IMR-90 (cell line): ENCODE data around the gene FAM83C. TPM values are rescaled to one million over a fixed set of nuclear protein-coding genes. Genes with fewer than 3 reads are reported as not detected.
A peak's percentile ranks its signal among the peaks of the same experiment; 100 is the strongest.

Experiments
- ATAC-seq: fragments of 200-7000 bp; cut with Tn5 transposase; 2 replicates; pipeline ENCODE4 v1.9.1; 2020; ENCODE audit warnings: low read depth, mild to moderate bottlenecking, moderate library complexity
- BruUV-seq: library from RNA; stranded (reverse); fragments of 400-500 nt; replicated peaks from 2 replicates; lab custom pipeline; 2021; lab: Mats Ljungman, UMichigan
- CTCF ChIA-PET: fragments of 300-600 bp; formaldehyde crosslinking; extraction: SDS; loops from one replicate; lab custom pipeline; 2021; ENCODE audit warnings: antibody characterized with exemption; lab: Yijun Ruan, JAX
- POLR2A ChIA-PET: fragments of 300-600 bp; sonication (Branson Sonifier 250); formaldehyde crosslinking; loops from one replicate; lab custom pipeline; 2022; ENCODE audit warnings: antibody characterized with exemption; ENCODE audit not compliant: unreplicated experiment; lab: Charles Lee
- DNase-seq: peaks from one replicate; pipeline ENCODE4 v3.0.0; 2013
- H2AFZ ChIP-seq: replicated peaks from 2 replicates; pipeline ENCODE3; 2013; ENCODE audit warnings: low read length, mild to moderate bottlenecking; ENCODE audit not compliant: poor library complexity
- H2AK5ac ChIP-seq: 2 replicates; pipeline ENCODE4 v1.6.1; 2013; ENCODE audit warnings: low read depth, low read length, inconsistent platforms
- H2AK9ac ChIP-seq: replicated peaks from 2 replicates; pipeline ENCODE3; 2013; ENCODE audit warnings: mild to moderate bottlenecking, low read depth, low read length, moderate library complexity; ENCODE audit not compliant: poor library complexity
- H2BK120ac ChIP-seq: 2 replicates; pipeline ENCODE4 v1.6.1; 2013; ENCODE audit warnings: low read depth, low read length, inconsistent platforms
- H2BK15ac ChIP-seq: 3 replicates; pipeline ENCODE4 v1.6.1; 2013; ENCODE audit warnings: low read depth, low read length, inconsistent platforms
- H2BK20ac ChIP-seq: 2 replicates; pipeline ENCODE4 v1.6.1; 2013; ENCODE audit warnings: low read depth, mild to moderate bottlenecking, inconsistent platforms, low read length, moderate library complexity
- H2BK5ac ChIP-seq: 2 replicates; pipeline ENCODE4 v1.6.1; 2013; ENCODE audit warnings: mild to moderate bottlenecking, low read depth, low read length, inconsistent platforms; ENCODE audit not compliant: poor library complexity, severe bottlenecking
- H3K14ac ChIP-seq: replicated peaks from 2 replicates; pipeline ENCODE4 v1.6.1; 2013; ENCODE audit warnings: low read depth, low read length, inconsistent platforms
- H3K18ac ChIP-seq: 2 replicates; pipeline ENCODE4 v1.6.1; 2013; ENCODE audit warnings: low read depth, low read length, control low read depth
- H3K23ac ChIP-seq: 2 replicates; pipeline ENCODE4 v1.6.1; 2013; ENCODE audit warnings: low read depth, low read length, inconsistent platforms
- H3K27ac ChIP-seq: 2 replicates; pipeline ENCODE4 v1.5.1; 2013; ENCODE audit warnings: mild to moderate bottlenecking, control low read depth, low read length; ENCODE audit not compliant: insufficient read depth
- H3K27me3 ChIP-seq: 2 replicates; pipeline ENCODE4 v1.6.1; 2013; ENCODE audit warnings: low read length; ENCODE audit not compliant: control insufficient read depth, insufficient read depth
- H3K36me3 ChIP-seq: 2 replicates; pipeline ENCODE4 v1.6.1; 2013; ENCODE audit warnings: low read length, mixed read lengths; ENCODE audit not compliant: control insufficient read depth, insufficient read depth
- H3K4ac ChIP-seq: 2 replicates; pipeline ENCODE4 v1.6.1; 2013; ENCODE audit warnings: low read depth, low read length, inconsistent platforms
- H3K4me1 ChIP-seq: 2 replicates; pipeline ENCODE4 v1.6.1; 2013; ENCODE audit warnings: low read length, mixed read lengths; ENCODE audit not compliant: control insufficient read depth, insufficient read depth
- H3K4me2 ChIP-seq: 2 replicates; pipeline ENCODE4 v1.6.1; 2013; ENCODE audit warnings: low read depth, mild to moderate bottlenecking, control low read depth, low read length, moderate library complexity
- H3K4me3 ChIP-seq: 2 replicates; pipeline ENCODE4 v1.5.1; 2013; ENCODE audit warnings: low read depth, mild to moderate bottlenecking, control low read depth, low read length, moderate library complexity; ENCODE audit not compliant: insufficient read depth
- H3K56ac ChIP-seq: 2 replicates; pipeline ENCODE4 v1.6.1; 2013; ENCODE audit warnings: low read length, inconsistent platforms; ENCODE audit not compliant: insufficient read depth; ENCODE audit errors: extremely low read depth
- H3K79me1 ChIP-seq, 2 experiments: 2 replicates each; pipeline ENCODE4 v1.6.1; 2013; ENCODE audit warnings: low read length in 2 of 2, inconsistent platforms in 1 of 2, low read depth in 1 of 2
- H3K9ac ChIP-seq: 2 replicates; pipeline ENCODE4 v1.6.1; 2013; ENCODE audit warnings: low read depth, low read length, control low read depth
- H3K9me1 ChIP-seq: 2 replicates; pipeline ENCODE4 v1.6.1; 2013; ENCODE audit warnings: low read length, inconsistent platforms; ENCODE audit not compliant: insufficient read depth
- H3K9me3 ChIP-seq: 2 replicates; pipeline ENCODE4 v1.6.1; 2013; ENCODE audit warnings: low read length; ENCODE audit not compliant: control insufficient read depth, insufficient read depth
- H4K20me1 ChIP-seq: 2 replicates; pipeline ENCODE4 v1.6.1; 2013; ENCODE audit warnings: low read length, inconsistent platforms; ENCODE audit not compliant: insufficient read depth
- H4K5ac ChIP-seq: 2 replicates; pipeline ENCODE4 v1.6.1; 2013; ENCODE audit warnings: mild to moderate bottlenecking, low read depth, low read length, control low read depth
- H4K8ac ChIP-seq, 2 experiments: 2 replicates each; pipeline ENCODE4 v1.6.1; 2013; ENCODE audit warnings: low read depth in 2 of 2, low read length in 2 of 2, control low read depth in 1 of 2, inconsistent platforms in 1 of 2
- H4K91ac ChIP-seq: 2 replicates; pipeline ENCODE4 v1.6.1; 2013; ENCODE audit warnings: low read depth, low read length, inconsistent platforms; ENCODE audit not compliant: insufficient read depth
- BHLHE40 ChIP-seq: fragments of 150-350 bp; IDR thresholded peaks from 2 replicates; pipeline ENCODE4 v1.6.1; 2016; ENCODE audit warnings: mild to moderate bottlenecking, low read depth, low read length
- CEBPB ChIP-seq: IDR thresholded peaks from 2 replicates; pipeline ENCODE4 v1.6.1; 2012; ENCODE audit warnings: low read depth, low read length, improper control_type of control experiment
- CHD1 ChIP-seq: IDR thresholded peaks from 2 replicates; pipeline ENCODE4 v1.6.1; 2012; ENCODE audit warnings: low read depth, low read length, improper control_type of control experiment
- FOS ChIP-seq: fragments of 150-350 bp; IDR thresholded peaks from 2 replicates; pipeline ENCODE4 v1.6.1; 2016; ENCODE audit warnings: low read depth, low read length
- MAFK ChIP-seq: IDR thresholded peaks from 2 replicates; pipeline ENCODE4 v1.6.1; 2012; ENCODE audit warnings: low read depth, low read length, improper control_type of control experiment
- MXI1 ChIP-seq: IDR thresholded peaks from 2 replicates; pipeline ENCODE4 v1.6.1; 2012; ENCODE audit warnings: low read depth, mild to moderate bottlenecking, low read length, moderate library complexity, borderline replicate concordance
- NFE2L2 ChIP-seq: fragments of 150-350 bp; IDR thresholded peaks from 2 replicates; pipeline ENCODE4 v1.6.1; 2016; ENCODE audit warnings: low read depth, mild to moderate bottlenecking, low read length
- RAD21 ChIP-seq: IDR thresholded peaks from 2 replicates; pipeline ENCODE4 v1.6.1; 2012; ENCODE audit warnings: low read length, improper control_type of control experiment
- RFX5 ChIP-seq: IDR thresholded peaks from 2 replicates; pipeline ENCODE4 v1.8.0; 2012; ENCODE audit warnings: low read depth, mild to moderate bottlenecking, low read length, moderate library complexity
- SMC3 ChIP-seq: fragments of 150-350 bp; IDR thresholded peaks from 2 replicates; pipeline ENCODE4 v1.6.1; 2016; ENCODE audit warnings: low read depth, mild to moderate bottlenecking, antibody characterized with exemption, low read length, moderate library complexity
- WGBS, 2 experiments: methylation state at CpG; one replicate each; pipeline versions ENCODE4 v1.1.5 to v1.1.7; 2013; ENCODE audit warnings: missing lambda C conversion rate in 2 of 2; ENCODE audit not compliant: insufficient read length in 1 of 2; ENCODE audit errors: extremely low coverage in 2 of 2; 5-methylcytosine and 5-hydroxymethylcytosine counted together
- dilution Hi-C: fragments of 300-500 bp; cut with HindIII; formaldehyde crosslinking; loops from one replicate; pipeline ENCODE4 v1.14.3; 2018; ENCODE audit warnings: low sequenced_read_pairs; ENCODE audit not compliant: unreplicated experiment
- in situ Hi-C: fragments of 300-500 bp; cut with MboI; formaldehyde crosslinking; loops from 3 replicates; pipeline ENCODE4 v1.14.3; 2019; ENCODE audit warnings: low sequenced_read_pairs, inconsistent platforms, mixed read lengths
- intact Hi-C: fragments of 100-400 bp; cut with micrococcal nuclease; formaldehyde crosslinking; loops from 2 replicates; pipeline ENCODE4 v1.10.0; 2022
- polyA plus RNA-seq, 3 experiments: library from polyadenylated mRNA; depleted of rRNA; stranded (reverse); fragments of >200 nt; gene quantifications; 2 replicates each; pipeline ENCODE4 v1.2.3, GENCODE V29; 2012; ENCODE audit warnings: low replicate concordance in 1 of 3
- total RNA-seq: library from RNA; depleted of rRNA; stranded (reverse); fragments of >200 nt; gene quantifications from 2 replicates; pipeline ENCODE4 v1.2.3, GENCODE V29; 2012
- TF ChIP-seq, protein P1 (sequence below): fragments of 150-350 bp; IDR thresholded peaks from 2 replicates; pipeline ENCODE4 v1.6.1; 2017; ENCODE audit warnings: mild to moderate bottlenecking, antibody characterized with exemption, low read length, low read depth
- TF ChIP-seq, protein P2 (sequence below): fragments of 150-350 bp; IDR thresholded peaks from 2 replicates; pipeline ENCODE4 v1.6.1; 2016; ENCODE audit warnings: low read depth, mild to moderate bottlenecking, low read length, moderate library complexity, borderline replicate concordance
- TF ChIP-seq, protein P3 (sequence below): conservative IDR thresholded peaks from 2 replicates; pipeline ENCODE4 v1.5.1; 2012; ENCODE audit warnings: mild to moderate bottlenecking, low read depth, low read length, improper control_type of control experiment

FAM83C gene
- total and polyA plus RNA-seq, 2 of the 4 experiments (the other 2 are of a cell fraction), result 0.02 TPM; not detected in 1

DNA sequence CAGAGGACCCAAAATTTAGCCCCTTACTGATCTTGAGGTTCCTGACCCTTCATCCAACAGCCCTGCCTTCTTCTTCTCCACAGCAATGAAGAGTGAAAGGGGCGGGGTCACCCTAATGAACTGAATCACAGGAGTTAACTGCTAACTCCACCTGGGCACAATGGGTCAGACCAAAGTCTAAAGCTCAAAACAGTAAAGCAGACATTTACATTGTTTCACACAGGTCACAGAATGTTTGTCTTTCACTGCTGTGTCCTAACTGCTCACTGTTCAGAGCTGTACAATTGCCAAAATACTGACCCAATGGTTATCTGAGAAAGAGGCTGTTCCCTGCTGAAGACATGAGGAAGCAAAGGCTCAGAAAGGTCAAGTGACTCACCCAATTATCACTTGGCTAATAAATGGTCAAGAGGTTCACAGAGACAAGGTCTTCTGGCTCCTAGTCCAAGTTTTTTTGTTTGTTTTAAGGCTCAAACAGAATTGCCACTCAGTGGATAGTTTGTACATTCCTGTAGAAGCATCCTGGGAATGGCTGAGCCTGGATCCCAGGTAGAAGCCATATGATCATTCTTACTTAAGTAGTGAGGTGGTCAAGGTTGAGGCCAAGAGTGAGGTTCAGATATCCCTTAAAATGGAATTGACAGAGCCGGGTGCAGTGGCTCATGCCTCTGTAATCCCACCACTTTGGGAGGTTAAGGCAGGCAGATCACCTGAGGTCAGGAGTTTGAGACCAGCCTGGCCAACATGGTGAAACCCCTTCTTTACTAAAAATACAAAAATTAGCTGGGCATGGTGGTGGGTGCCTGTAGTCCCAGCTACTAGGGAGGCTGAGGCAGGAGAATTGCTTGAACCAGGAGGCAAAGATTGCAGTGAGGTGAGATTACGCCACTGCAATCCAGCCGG is 35.1 kb upstream of the FAM83C start:
- BruUV-seq, result no TSS peak
- H3K9ac ChIP-seq, result no peak overlapping the region
- ChIA-PET CTCF (interaction anchor here (0.5 kb wide), 1 partner anchor 112 kb away, joined by 4 read pairs; no protein-coding TSS in a partner anchor), POLR2A (no interaction called here)
- H3K9me1 ChIP-seq, result peaks cover 19% of the 10 kb centered on the region
- peak overlapping the region; percentile 63; the same call in 1 of the 2 replicates for H4K91ac ChIP-seq
- dilution Hi-C loops (no loop called here), in situ Hi-C loops (no loop called here), intact Hi-C loops (no loop called here)
- H2AFZ ChIP-seq, result no peak overlapping the region
- H2AK9ac ChIP-seq, result no peak overlapping the region
- peak overlapping the region; percentile 71 for H2AK5ac ChIP-seq
- H3K27me3 ChIP-seq, result no peaks in the 10 kb centered on the region
- H3K27ac ChIP-seq, result peak overlapping the region; percentile 28
- peak overlapping the region; percentile 5; the same call in 1 of the 2 replicates for H3K56ac ChIP-seq
- H3K18ac ChIP-seq, result peak overlapping the region; percentile 58; the same call in 1 of the 2 replicates
- WGBS, 2 experiments, result no CpG with 5 or more reads among the region's 4 CpGs
- peak overlapping the region; percentile 39; the same call in 1 of the 3 replicates for H2BK15ac ChIP-seq
- H3K36me3 ChIP-seq, result 0 out of 2 replicates have a peak, but pooled peaks cover 2% of the 10 kb centered on the region
- H4K5ac ChIP-seq, result peak overlapping the region; percentile 53
- H3K14ac ChIP-seq, result peak overlapping the region; percentile 61
- peaks cover 14% of the 10 kb centered on the region for H3K4me1 ChIP-seq
- H2BK120ac ChIP-seq, result peak overlapping the region; percentile 67
- peak; percentile 46 for DNase-seq
- peak overlapping the region; percentile 17 for H2BK5ac ChIP-seq
- peak overlapping the region; percentile 61 for H3K4ac ChIP-seq
- peak overlapping the region; percentile 87 for H2BK20ac ChIP-seq
- H4K20me1 ChIP-seq, result no peaks in the 10 kb centered on the region
- peak overlapping the region; percentile 5; the same call in 1 of the 2 replicates for H3K23ac ChIP-seq
- H3K9me3 ChIP-seq, result no peaks in the 10 kb centered on the region
- peaks cover 0 to 27% of the 10 kb centered on the region in 2 experiments; a peak in 2 of 4 replicates for H3K79me1 ChIP-seq
- peak; percentile 69 for ATAC-seq
- H3K4me3 ChIP-seq, result no peak overlapping the region
- no peak overlapping the region for H3K4me2 ChIP-seq
- peak overlapping the region in 1 of 2 experiments; percentile 62; a peak in 2 of 4 replicates for H4K8ac ChIP-seq
- TF ChIP-seq SMC3 (no peak), RAD21 (no peak), MAFK (no peak), BHLHE40 (no peak), NFE2L2 (no peak), RFX5 (no peak), FOS (no peak), CEBPB (no peak), CHD1 (no peak), MXI1 (no peak)
- TF ChIP-seq, protein P1, sequence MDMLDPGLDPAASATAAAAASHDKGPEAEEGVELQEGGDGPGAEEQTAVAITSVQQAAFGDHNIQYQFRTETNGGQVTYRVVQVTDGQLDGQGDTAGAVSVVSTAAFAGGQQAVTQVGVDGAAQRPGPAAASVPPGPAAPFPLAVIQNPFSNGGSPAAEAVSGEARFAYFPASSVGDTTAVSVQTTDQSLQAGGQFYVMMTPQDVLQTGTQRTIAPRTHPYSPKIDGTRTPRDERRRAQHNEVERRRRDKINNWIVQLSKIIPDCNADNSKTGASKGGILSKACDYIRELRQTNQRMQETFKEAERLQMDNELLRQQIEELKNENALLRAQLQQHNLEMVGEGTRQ, result no peak
- TF ChIP-seq, protein P2, sequence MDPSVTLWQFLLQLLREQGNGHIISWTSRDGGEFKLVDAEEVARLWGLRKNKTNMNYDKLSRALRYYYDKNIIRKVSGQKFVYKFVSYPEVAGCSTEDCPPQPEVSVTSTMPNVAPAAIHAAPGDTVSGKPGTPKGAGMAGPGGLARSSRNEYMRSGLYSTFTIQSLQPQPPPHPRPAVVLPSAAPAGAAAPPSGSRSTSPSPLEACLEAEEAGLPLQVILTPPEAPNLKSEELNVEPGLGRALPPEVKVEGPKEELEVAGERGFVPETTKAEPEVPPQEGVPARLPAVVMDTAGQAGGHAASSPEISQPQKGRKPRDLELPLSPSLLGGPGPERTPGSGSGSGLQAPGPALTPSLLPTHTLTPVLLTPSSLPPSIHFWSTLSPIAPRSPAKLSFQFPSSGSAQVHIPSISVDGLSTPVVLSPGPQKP, result no peak
- TF ChIP-seq, protein P3, sequence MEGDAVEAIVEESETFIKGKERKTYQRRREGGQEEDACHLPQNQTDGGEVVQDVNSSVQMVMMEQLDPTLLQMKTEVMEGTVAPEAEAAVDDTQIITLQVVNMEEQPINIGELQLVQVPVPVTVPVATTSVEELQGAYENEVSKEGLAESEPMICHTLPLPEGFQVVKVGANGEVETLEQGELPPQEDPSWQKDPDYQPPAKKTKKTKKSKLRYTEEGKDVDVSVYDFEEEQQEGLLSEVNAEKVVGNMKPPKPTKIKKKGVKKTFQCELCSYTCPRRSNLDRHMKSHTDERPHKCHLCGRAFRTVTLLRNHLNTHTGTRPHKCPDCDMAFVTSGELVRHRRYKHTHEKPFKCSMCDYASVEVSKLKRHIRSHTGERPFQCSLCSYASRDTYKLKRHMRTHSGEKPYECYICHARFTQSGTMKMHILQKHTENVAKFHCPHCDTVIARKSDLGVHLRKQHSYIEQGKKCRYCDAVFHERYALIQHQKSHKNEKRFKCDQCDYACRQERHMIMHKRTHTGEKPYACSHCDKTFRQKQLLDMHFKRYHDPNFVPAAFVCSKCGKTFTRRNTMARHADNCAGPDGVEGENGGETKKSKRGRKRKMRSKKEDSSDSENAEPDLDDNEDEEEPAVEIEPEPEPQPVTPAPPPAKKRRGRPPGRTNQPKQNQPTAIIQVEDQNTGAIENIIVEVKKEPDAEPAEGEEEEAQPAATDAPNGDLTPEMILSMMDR, result no peak
